ENCODE data around the gene GAPDHS.

GAPDHS gene

DNA sequence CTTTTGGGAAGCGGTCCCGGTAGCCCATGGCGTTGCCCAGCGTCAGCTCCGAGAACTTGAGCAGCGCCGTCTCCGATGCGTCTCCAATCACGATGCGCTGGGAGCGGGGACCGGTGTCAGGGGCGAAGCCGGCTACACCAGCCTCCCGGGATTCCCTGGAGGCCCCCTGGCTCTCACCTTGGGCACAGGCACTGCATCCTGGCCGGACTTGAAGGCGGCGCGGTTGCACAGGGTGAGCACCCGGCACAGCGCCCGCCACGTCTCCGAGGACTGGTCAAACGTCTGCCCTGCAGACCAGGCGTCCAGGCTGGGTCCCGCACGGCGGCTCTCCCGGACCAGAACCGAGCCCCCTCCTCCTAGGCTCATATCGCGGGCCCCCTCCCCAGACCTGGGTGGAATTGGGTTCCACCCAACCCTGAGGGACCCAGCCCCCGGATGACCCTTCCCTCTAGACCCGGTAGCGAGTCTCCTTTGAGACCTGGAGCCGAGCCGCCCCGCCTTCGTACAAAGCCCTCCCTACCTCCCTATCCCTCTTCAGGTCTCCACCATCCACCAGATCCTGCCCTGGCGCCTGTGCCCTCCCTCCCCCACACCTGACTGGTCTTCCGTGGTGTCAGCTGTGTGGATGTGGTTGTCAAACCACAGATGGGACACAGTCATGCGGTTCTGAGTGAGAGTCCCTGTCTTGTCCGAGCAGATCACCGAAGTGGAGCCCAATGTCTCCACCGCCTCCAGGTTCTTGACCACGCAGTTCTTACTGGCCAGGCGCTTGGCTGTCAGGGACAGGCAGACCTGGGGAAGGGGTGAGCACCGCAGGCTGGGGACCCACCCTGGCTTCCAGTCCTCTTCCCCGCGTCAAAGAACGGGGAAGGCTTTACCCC, 25.4 kb downstream of the GAPDHS start:
- H3K27me3 ChIP-seq (ENCODE audit: control insufficient read depth in 1 of 2, insufficient read depth in 2 of 2, low read length in 2 of 2), result peaks cover 29 to 44% of the 10 kb centered on the region in 2 donors
- peak overlapping the region; percentile 46 to 52 for H3K4me3 ChIP-seq (ENCODE audit: low read length in 2 of 2)
- H3K9me3 ChIP-seq (ENCODE audit: control insufficient read depth in 2 of 2, low read length in 2 of 2), result no peaks in the 10 kb centered on the region
- no peaks in the 10 kb centered on the region for H3K36me3 ChIP-seq (ENCODE audit: control insufficient read depth in 2 of 2, insufficient read depth in 2 of 2, low read length in 2 of 2)
- no peak overlapping the region for H3K27ac ChIP-seq (ENCODE audit: low read length)
- H3K4me1 ChIP-seq (ENCODE audit: control insufficient read depth, insufficient read depth, low read length), result peaks cover 7% of the 10 kb centered on the region
- H3K9ac ChIP-seq (ENCODE audit: low read length in 2 of 2), result no peak overlapping the region

DNA sequence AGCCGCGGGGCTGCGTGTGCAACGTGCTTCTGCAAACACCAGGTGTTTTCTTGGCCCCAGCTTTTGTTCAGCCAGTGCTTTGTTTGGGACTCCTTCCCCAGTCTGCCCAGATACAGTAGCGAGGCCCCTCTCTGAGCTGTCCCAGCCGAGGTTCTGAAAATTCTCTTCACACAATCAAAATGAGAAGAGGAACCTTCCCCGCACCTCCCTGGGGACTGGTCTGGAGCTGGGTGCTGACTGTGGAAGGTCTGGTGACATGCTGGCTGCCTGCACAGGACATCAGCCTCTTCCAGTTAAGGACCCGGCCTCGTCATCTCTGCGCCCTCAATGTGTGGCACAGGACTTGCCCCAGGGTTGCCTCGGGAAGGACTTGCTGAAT, 26.0 kb downstream of the GAPDHS start:
- no peaks in the 10 kb centered on the region for H3K9me3 ChIP-seq (ENCODE audit: control insufficient read depth in 2 of 2, low read length in 2 of 2)
- no peak overlapping the region for H3K4me3 ChIP-seq (ENCODE audit: low read length in 2 of 2)
- peaks cover 7% of the 10 kb centered on the region for H3K4me1 ChIP-seq (ENCODE audit: control insufficient read depth, insufficient read depth, low read length)
- H3K27ac ChIP-seq (ENCODE audit: low read length), result no peak overlapping the region
- no peaks in the 10 kb centered on the region for H3K36me3 ChIP-seq (ENCODE audit: control insufficient read depth in 2 of 2, insufficient read depth in 2 of 2, low read length in 2 of 2)
- H3K27me3 ChIP-seq (ENCODE audit: control insufficient read depth in 1 of 2, insufficient read depth in 2 of 2, low read length in 2 of 2), result peaks cover 29 to 46% of the 10 kb centered on the region in 2 donors
- no peak overlapping the region for H3K9ac ChIP-seq (ENCODE audit: low read length in 2 of 2)

DNA sequence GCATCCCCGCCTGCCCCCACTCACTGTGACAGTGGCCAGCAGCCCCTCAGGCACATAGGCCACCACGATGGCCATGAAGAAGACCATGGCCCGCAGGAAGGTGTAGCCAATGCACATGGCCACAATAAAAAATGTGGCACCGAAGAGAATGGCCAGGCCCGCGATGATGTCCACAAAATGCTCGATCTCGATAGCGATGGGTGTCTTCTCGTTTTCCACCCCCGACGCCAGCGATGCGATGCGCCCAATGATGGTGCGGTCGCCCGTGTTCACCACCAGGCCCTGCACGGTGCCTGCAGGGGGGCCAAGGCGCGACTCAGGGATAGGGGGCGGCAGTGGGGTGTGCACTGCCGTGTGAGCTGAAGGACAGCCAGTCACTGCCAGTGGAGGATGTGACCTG, 26.5 kb downstream of the GAPDHS start:
- no peak overlapping the region for H3K9ac ChIP-seq (ENCODE audit: low read length in 2 of 2)
- H3K4me1 ChIP-seq (ENCODE audit: control insufficient read depth, insufficient read depth, low read length), result peaks cover 7% of the 10 kb centered on the region
- H3K36me3 ChIP-seq (ENCODE audit: control insufficient read depth in 2 of 2, insufficient read depth in 2 of 2, low read length in 2 of 2), result no peaks in the 10 kb centered on the region
- no peak overlapping the region for H3K4me3 ChIP-seq (ENCODE audit: low read length in 2 of 2)
- peaks cover 29 to 46% of the 10 kb centered on the region in 2 donors for H3K27me3 ChIP-seq (ENCODE audit: control insufficient read depth in 1 of 2, insufficient read depth in 2 of 2, low read length in 2 of 2)
- no peak overlapping the region for H3K27ac ChIP-seq (ENCODE audit: low read length)
- no peaks in the 10 kb centered on the region for H3K9me3 ChIP-seq (ENCODE audit: control insufficient read depth in 2 of 2, low read length in 2 of 2)

DNA sequence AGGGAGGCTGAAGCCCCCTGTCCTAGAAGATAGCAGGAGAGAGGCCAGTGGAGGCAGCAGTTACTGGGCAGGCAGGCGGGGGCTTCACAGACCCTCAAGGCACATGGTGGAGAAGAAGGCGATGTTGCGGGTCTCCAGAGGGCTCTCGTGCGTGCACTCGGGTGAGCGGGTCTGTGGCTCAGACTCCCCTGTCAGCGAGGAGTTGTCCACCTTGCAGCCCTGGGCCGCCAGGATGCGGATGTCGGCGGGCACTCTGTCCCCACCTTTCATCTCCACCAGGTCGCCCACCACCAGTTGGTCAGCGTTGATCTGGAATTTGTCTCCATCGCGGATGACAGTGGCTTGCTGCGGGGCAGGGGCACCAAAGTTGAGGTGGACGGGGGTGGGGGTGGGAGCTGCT, 27.0 kb downstream of the GAPDHS start:
- Histone ChIP-seq H3K9ac (ENCODE audit: low read length in 2 of 2) (no peak overlapping the region), H3K4me1 (ENCODE audit: control insufficient read depth, insufficient read depth, low read length) (peaks cover 7% of the 10 kb centered on the region), H3K27me3 (ENCODE audit: control insufficient read depth in 1 of 2, insufficient read depth in 2 of 2, low read length in 2 of 2) (peaks cover 29 to 46% of the 10 kb centered on the region in 2 donors), H3K27ac (ENCODE audit: low read length) (no peak overlapping the region), H3K9me3 (ENCODE audit: control insufficient read depth in 2 of 2, low read length in 2 of 2) (no peaks in the 10 kb centered on the region), H3K4me3 (ENCODE audit: low read length in 2 of 2) (no peak overlapping the region), H3K36me3 (ENCODE audit: control insufficient read depth in 2 of 2, insufficient read depth in 2 of 2, low read length in 2 of 2) (no peaks in the 10 kb centered on the region)

DNA sequence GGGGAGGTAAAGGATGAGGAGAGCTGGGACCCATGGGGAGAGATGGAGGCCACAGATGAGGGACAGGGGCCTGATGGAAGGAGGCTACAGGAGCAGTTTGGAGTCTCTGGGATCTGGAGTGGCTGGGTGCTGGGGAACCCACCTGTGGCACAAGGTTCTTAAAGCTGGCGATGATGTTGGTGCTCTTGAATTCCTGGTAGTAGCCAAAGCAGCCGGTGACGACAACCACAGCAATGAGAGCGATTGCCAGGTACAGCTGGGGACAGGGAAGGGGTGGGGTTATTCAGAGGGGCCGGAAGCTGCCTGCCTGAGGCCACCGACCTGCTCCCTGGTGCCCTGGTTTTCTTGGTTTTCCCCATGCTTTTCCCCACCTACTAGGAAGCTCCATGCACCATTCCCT, 27.4 kb downstream of the GAPDHS start:
- Histone ChIP-seq H3K27me3 (ENCODE audit: control insufficient read depth in 1 of 2, insufficient read depth in 2 of 2, low read length in 2 of 2) (peaks cover 29 to 45% of the 10 kb centered on the region in 2 donors), H3K9me3 (ENCODE audit: control insufficient read depth in 2 of 2, low read length in 2 of 2) (no peaks in the 10 kb centered on the region), H3K27ac (ENCODE audit: low read length) (no peak overlapping the region), H3K4me1 (ENCODE audit: control insufficient read depth, insufficient read depth, low read length) (peaks cover 7% of the 10 kb centered on the region), H3K9ac (ENCODE audit: low read length in 2 of 2) (no peak overlapping the region), H3K4me3 (ENCODE audit: low read length in 2 of 2) (no peak overlapping the region), H3K36me3 (ENCODE audit: control insufficient read depth in 2 of 2, insufficient read depth in 2 of 2, low read length in 2 of 2) (no peaks in the 10 kb centered on the region)

DNA sequence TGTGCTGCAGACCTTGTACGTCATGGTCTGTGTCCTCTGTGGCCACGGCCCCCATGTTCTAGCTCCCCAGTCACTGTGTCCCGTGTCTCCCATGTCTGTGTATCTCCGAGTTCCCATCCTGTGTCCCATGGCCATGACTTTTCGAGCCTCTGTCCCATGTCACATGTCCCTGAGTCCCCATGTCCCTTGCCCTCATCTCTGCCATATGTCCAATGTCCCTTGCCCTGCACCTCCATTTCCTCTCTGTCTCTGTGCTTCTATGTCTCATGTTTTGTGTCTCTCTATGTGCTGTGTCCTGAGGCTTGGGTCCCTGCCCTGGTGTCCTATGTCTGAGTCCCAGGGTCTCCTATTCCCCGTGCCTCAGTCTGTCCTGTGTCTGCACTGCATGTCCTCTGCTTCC, 28.2 kb downstream of the GAPDHS start:
- Histone ChIP-seq H3K27ac (ENCODE audit: low read length) (no peak overlapping the region), H3K27me3 (ENCODE audit: control insufficient read depth in 1 of 2, insufficient read depth in 2 of 2, low read length in 2 of 2) (peaks cover 29 to 40% of the 10 kb centered on the region in 2 donors), H3K9me3 (ENCODE audit: control insufficient read depth in 2 of 2, low read length in 2 of 2) (no peaks in the 10 kb centered on the region), H3K4me3 (ENCODE audit: low read length in 2 of 2) (no peak overlapping the region), H3K4me1 (ENCODE audit: control insufficient read depth, insufficient read depth, low read length) (peaks cover 7% of the 10 kb centered on the region), H3K9ac (ENCODE audit: low read length in 2 of 2) (no peak overlapping the region), H3K36me3 (ENCODE audit: control insufficient read depth in 2 of 2, insufficient read depth in 2 of 2, low read length in 2 of 2) (no peaks in the 10 kb centered on the region)

DNA sequence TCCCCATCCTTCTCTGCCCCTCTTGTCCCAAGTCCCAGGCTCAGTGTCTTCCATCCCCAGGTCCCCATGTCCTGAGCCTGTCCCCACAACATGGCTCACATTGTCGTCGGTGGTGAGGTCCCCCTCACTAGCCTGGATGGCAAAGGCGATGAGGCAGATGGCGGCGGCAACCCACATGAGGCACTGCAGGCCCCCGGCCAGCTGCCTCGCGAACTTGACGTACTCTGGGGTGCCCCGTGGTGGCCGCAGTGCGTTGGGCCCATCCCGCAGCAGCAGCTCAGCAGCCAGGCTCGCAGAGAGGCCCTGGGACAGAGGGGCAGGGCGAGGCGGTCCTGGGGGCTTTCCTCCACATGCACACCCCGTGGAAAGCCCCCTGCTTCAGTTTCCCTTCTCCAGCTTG, 29.1 kb downstream of the GAPDHS start:
- H3K9me3 ChIP-seq (ENCODE audit: control insufficient read depth in 2 of 2, low read length in 2 of 2), result no peaks in the 10 kb centered on the region
- no peak overlapping the region for H3K4me3 ChIP-seq (ENCODE audit: low read length in 2 of 2)
- peaks cover 29 to 32% of the 10 kb centered on the region in 2 donors for H3K27me3 ChIP-seq (ENCODE audit: control insufficient read depth in 1 of 2, insufficient read depth in 2 of 2, low read length in 2 of 2)

DNA sequence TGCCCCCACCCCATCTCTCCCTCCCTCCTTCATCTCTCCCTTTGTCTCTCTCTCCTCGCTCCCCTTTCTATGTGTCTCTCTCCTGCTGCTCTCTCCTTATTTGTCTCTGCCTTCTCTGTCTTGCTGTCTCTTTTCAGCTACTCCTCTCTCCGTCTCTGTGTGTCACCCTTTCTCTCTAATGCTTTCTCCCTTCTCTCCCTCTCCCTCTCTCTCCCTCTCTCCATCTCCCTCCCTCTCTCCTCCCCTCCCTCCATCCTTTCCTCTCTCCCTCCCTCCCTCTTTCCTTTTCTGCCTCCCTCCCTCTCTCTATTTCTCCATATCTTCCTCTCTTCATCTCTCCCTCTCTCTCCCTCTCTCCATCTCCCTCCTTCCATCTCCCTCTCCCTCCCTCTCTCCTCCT, 29.5 kb downstream of the GAPDHS start:
- peaks cover 29 to 31% of the 10 kb centered on the region in 2 donors for H3K27me3 ChIP-seq (ENCODE audit: control insufficient read depth in 1 of 2, insufficient read depth in 2 of 2, low read length in 2 of 2)
- H3K27ac ChIP-seq (ENCODE audit: low read length), result no peak overlapping the region
- H3K36me3 ChIP-seq (ENCODE audit: control insufficient read depth in 2 of 2, insufficient read depth in 2 of 2, low read length in 2 of 2), result no peaks in the 10 kb centered on the region

More for the DNA sequence above, 29.1 kb downstream of the GAPDHS start:
- Histone ChIP-seq H3K27ac (ENCODE audit: low read length) (no peak overlapping the region), H3K36me3 (ENCODE audit: control insufficient read depth in 2 of 2, insufficient read depth in 2 of 2, low read length in 2 of 2) (no peaks in the 10 kb centered on the region), H3K9ac (ENCODE audit: low read length in 2 of 2) (no peak overlapping the region), H3K4me1 (ENCODE audit: control insufficient read depth, insufficient read depth, low read length) (peaks cover 6% of the 10 kb centered on the region)

DNA sequence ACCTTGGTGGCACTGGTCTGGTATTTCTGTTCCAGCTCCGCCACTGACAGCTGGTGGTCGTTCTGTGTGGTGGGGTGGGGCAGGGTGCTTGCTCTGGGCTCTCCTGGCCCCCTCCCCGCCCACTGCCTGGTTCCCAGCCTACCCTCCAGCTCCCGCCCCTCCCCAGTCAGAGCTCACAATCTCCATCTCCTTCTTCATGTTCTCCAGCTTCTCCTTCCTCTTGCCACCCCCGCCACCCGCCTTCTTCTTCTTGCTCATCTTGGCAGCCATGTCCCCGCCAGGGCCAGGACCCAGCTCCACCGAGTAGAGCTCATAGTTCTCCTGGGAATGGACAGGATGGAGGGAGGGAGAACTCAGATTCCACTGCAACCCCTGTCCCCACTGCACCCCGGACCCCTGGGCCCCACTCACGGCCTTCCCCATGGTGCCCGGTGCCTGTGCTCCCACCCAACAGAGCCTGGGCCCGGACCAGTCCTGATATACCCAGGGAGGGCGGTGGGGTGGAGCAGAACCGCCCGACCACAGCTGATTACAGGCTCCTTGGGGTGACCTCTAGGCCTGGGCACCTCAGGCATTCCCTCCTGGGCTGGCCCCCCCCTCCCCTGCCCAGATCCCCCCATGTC, 30.1 kb downstream of the GAPDHS start, which contains the start of gene ATP4A:
TSS of gene ATP4A (minus strand) at position 452 of the 623 bp plus-strand sequence. CDS start at position 423, 29 bp downstream.
- no peak within 1 kb of the TSS for H3K27ac ChIP-seq (ENCODE audit: low read length)
- H3K9ac ChIP-seq (ENCODE audit: low read length in 2 of 2), result no peak within 1 kb of the TSS
- no peak within 1 kb of the TSS for H3K4me3 ChIP-seq (ENCODE audit: low read length in 2 of 2)
- H3K36me3 ChIP-seq (ENCODE audit: control insufficient read depth in 2 of 2, insufficient read depth in 2 of 2, low read length in 2 of 2), result no peaks in the 10 kb centered on the region
- H3K9me3 ChIP-seq (ENCODE audit: control insufficient read depth in 2 of 2, low read length in 2 of 2), result no peaks in the 10 kb centered on the region
- H3K27me3 ChIP-seq (ENCODE audit: control insufficient read depth in 1 of 2, insufficient read depth in 2 of 2, low read length in 2 of 2), result peaks cover 25 to 30% of the 10 kb centered on the region in 2 donors
- peaks cover 1% of the 10 kb centered on the region for H3K4me1 ChIP-seq (ENCODE audit: control insufficient read depth, insufficient read depth, low read length)

More for the DNA sequence above, 29.5 kb downstream of the GAPDHS start:
- Histone ChIP-seq H3K4me1 (ENCODE audit: control insufficient read depth, insufficient read depth, low read length) (peaks cover 5% of the 10 kb centered on the region), H3K4me3 (ENCODE audit: low read length in 2 of 2) (no peak overlapping the region), H3K9ac (ENCODE audit: low read length in 2 of 2) (no peak overlapping the region), H3K9me3 (ENCODE audit: control insufficient read depth in 2 of 2, low read length in 2 of 2) (no peaks in the 10 kb centered on the region)

DNA sequence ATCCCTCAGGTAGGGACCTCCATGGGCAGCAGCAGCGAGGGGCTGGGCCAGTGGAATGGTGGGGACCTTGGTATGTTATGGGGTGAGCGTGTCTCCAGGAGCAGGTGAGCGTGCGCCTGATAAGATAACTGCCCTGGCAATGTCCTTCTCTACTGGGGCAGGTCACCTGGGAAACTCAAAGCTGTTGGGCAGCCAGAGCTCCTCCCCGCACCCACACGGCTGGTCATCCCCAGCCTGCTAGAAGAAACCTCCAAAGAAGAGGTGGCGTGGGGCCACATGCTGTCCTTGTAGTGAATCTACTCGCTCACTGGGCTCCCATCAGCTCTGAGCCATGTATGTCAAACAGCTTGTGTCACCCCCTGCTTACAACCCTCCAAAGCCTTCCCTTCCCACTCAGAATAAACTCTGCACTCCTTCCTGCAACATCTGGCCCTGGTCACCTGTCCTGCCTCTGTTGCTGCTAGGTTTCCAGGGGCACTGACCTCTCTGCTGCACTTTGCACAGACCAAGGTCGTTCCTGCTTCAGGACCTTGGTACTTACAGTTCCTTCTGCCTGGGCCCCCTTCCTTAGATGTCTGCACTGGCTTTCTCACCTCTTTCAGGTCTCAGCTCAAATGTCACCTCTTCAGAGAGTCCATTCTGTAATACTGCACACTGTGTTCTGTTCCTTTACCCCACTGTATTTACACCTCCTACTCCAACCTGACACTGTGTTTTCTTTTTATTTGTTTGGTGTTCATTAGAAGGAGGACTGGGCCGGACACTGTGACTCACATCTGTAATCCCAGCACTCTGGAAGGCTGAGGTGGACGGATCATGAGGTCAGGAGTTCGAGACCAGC, 32.0 kb downstream of the GAPDHS start:
- Histone ChIP-seq H3K36me3 (ENCODE audit: control insufficient read depth in 2 of 2, insufficient read depth in 2 of 2, low read length in 2 of 2) (no peaks in the 10 kb centered on the region), H3K9me3 (ENCODE audit: control insufficient read depth in 2 of 2, low read length in 2 of 2) (no peaks in the 10 kb centered on the region), H3K27me3 (ENCODE audit: control insufficient read depth in 1 of 2, insufficient read depth in 2 of 2, low read length in 2 of 2) (peaks cover 7 to 13% of the 10 kb centered on the region in 2 donors), H3K4me3 (ENCODE audit: low read length in 2 of 2) (no peak overlapping the region), H3K9ac (ENCODE audit: low read length in 2 of 2) (no peak overlapping the region), H3K4me1 (ENCODE audit: control insufficient read depth, insufficient read depth, low read length) (no peaks in the 10 kb centered on the region), H3K27ac (ENCODE audit: low read length) (no peak overlapping the region)

All from stomach smooth muscle (tissue), 2 donors.